Omental fat pad (tissue), 4 donors: ENCODE data around the gene PDE8B. TPM values are rescaled to one million over a fixed set of nuclear protein-coding genes. Genes with fewer than 3 reads are reported as not detected.

Experiments
- ATAC-seq: fragments of 150-250 bp; one replicate; pipeline ENCODE4 v1.9.1; 2016; ENCODE audit warnings: mild to moderate bottlenecking, moderate library complexity; ENCODE audit not compliant: low FRiP score
- DNase-seq: peaks from one replicate; pipeline ENCODE4 v3.0.0-alpha.2; 2019; ENCODE audit warnings: low spot score
- CTCF ChIP-seq, 3 donors: fragments of 450-650 bp; IDR thresholded peaks; one replicate each; pipeline ENCODE4 v1.5.1; 2016 to 2017; ENCODE audit warnings: antibody characterized with exemption in 3 of 3, mild to moderate bottlenecking in 3 of 3, moderate library complexity in 2 of 3
- total RNA-seq, 4 donors: library from RNA; depleted of rRNA; stranded (reverse); fragments of >200 nt; gene quantifications; one replicate each; pipeline ENCODE4 v1.1.0, GENCODE V29; 2016

Gene PDE8B
- total RNA-seq, 4 donors from 2014 or later: 20.5 to 53.1 (median 36.9) TPM

GRCh38 chr5:77355751-77356150 is 145.3 kb downstream of the PDE8B start:
- no peak for ATAC-seq

GRCh38 chr5:77356740-77357139 is 146.3 kb downstream of the PDE8B start:
- no peak for TF ChIP-seq CTCF (IDR thresholded peaks at IDR 0.05)
- ATAC-seq (no peak), DNase-seq (no peak)

More at GRCh38 chr5:77355751-77356150, 145.3 kb downstream of the PDE8B start:
- DNase-seq: no peak
- no peak for TF ChIP-seq CTCF (IDR thresholded peaks at IDR 0.05)

GRCh38 chr5:77358255-77359205 is 148.1 kb downstream of the PDE8B start:
- no peak for DNase-seq
- peak; percentile 43 for ATAC-seq
- no peak for TF ChIP-seq CTCF (IDR thresholded peaks at IDR 0.05)

GRCh38 chr5:77359231-77359630 is 148.8 kb downstream of the PDE8B start:
- ATAC-seq: no peak
- TF ChIP-seq CTCF (IDR thresholded peaks at IDR 0.05): no peak

GRCh38 chr5:77360381-77360780 is 149.9 kb downstream of the PDE8B start:
- no peak for TF ChIP-seq CTCF (IDR thresholded peaks at IDR 0.05)
- no peak for DNase-seq
- no peak for ATAC-seq

More at GRCh38 chr5:77359231-77359630, 148.8 kb downstream of the PDE8B start:
- no peak for DNase-seq

GRCh38 chr5:77360973-77361372 is 150.5 kb downstream of the PDE8B start:
- TF ChIP-seq CTCF (IDR thresholded peaks at IDR 0.05): no peak
- ATAC-seq (no peak), DNase-seq (no peak)
